Measurements from ENCODE around the gene TRPV4. TPM values are rescaled to one million over a fixed set of nuclear protein-coding genes. Genes with fewer than 3 reads are reported as not detected.

TRPV4 gene
- total and polyA plus RNA-seq, 9 of the 15 experiments (the other 6 are each of a cell fraction or from before 2014, with no cell fraction given): 0.13 TPM; not detected in 8

GRCh38 chr12:109815757-109816617 is 17.2 kb downstream of the TRPV4 start (continued):
- TF ChIP-seq NFIX (CRISPR knock-in tag; IDR thresholded peaks at IDR 0.05; ENCODE audit: low read depth): no peak
- no peak for TF ChIP-seq ZNF408 (CRISPR knock-in tag; IDR thresholded peaks at IDR 0.05; ENCODE audit: low read depth)
- no peak for TF ChIP-seq MXI1 (IDR thresholded peaks at IDR 0.05; ENCODE audit: low read depth, low read length)
- 0 out of 2 replicates have a peak, but pooled peaks have one; percentile 36 for TF ChIP-seq SMARCA5 (IDR thresholded peaks at IDR 0.05)
- TF ChIP-seq ZNF140 (CRISPR knock-in tag; IDR thresholded peaks at IDR 0.05): no peak
- TF ChIP-seq ZNF224 (CRISPR knock-in tag; IDR thresholded peaks at IDR 0.05): no peak
- TF ChIP-seq PBX2 (CRISPR knock-in tag; IDR thresholded peaks at IDR 0.05; ENCODE audit: low read depth): no peak
- TF ChIP-seq PBX2 (tag; conservative IDR thresholded peaks at IDR 0.05; ENCODE audit: low read depth): no peak
- TF ChIP-seq, protein P1, sequence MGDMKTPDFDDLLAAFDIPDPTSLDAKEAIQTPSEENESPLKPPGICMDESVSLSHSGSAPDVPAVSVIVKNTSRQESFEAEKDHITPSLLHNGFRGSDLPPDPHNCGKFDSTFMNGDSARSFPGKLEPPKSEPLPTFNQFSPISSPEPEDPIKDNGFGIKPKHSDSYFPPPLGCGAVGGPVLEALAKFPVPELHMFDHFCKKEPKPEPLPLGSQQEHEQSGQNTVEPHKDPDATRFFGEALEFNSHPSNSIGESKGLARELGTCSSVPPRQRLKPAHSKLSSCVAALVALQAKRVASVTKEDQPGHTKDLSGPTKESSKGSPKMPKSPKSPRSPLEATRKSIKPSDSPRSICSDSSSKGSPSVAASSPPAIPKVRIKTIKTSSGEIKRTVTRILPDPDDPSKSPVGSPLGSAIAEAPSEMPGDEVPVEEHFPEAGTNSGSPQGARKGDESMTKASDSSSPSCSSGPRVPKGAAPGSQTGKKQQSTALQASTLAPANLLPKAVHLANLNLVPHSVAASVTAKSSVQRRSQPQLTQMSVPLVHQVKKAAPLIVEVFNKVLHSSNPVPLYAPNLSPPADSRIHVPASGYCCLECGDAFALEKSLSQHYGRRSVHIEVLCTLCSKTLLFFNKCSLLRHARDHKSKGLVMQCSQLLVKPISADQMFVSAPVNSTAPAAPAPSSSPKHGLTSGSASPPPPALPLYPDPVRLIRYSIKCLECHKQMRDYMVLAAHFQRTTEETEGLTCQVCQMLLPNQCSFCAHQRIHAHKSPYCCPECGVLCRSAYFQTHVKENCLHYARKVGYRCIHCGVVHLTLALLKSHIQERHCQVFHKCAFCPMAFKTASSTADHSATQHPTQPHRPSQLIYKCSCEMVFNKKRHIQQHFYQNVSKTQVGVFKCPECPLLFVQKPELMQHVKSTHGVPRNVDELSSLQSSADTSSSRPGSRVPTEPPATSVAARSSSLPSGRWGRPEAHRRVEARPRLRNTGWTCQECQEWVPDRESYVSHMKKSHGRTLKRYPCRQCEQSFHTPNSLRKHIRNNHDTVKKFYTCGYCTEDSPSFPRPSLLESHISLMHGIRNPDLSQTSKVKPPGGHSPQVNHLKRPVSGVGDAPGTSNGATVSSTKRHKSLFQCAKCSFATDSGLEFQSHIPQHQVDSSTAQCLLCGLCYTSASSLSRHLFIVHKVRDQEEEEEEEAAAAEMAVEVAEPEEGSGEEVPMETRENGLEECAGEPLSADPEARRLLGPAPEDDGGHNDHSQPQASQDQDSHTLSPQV (IDR thresholded peaks at IDR 0.05): no peak
- TF ChIP-seq, protein P2, sequence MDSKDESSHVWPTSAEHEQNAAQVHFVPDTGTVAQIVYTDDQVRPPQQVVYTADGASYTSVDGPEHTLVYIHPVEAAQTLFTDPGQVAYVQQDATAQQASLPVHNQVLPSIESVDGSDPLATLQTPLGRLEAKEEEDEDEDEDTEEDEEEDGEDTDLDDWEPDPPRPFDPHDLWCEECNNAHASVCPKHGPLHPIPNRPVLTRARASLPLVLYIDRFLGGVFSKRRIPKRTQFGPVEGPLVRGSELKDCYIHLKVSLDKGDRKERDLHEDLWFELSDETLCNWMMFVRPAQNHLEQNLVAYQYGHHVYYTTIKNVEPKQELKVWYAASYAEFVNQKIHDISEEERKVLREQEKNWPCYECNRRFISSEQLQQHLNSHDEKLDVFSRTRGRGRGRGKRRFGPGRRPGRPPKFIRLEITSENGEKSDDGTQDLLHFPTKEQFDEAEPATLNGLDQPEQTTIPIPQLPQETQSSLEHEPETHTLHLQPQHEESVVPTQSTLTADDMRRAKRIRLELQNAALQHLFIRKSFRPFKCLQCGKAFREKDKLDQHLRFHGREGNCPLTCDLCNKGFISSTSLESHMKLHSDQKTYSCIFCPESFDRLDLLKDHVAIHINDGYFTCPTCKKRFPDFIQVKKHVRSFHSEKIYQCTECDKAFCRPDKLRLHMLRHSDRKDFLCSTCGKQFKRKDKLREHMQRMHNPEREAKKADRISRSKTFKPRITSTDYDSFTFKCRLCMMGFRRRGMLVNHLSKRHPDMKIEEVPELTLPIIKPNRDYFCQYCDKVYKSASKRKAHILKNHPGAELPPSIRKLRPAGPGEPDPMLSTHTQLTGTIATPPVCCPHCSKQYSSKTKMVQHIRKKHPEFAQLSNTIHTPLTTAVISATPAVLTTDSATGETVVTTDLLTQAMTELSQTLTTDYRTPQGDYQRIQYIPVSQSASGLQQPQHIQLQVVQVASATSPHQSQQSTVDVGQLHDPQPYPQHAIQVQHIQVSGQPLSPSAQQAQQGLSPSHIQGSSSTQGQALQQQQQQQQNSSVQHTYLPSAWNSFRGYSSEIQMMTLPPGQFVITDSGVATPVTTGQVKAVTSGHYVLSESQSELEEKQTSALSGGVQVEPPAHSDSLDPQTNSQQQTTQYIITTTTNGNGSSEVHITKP (IDR thresholded peaks at IDR 0.05; ENCODE audit: partially characterized antibody): no peak
- 0 out of 2 replicates have a peak, but pooled peaks have one; percentile 46 for TF ChIP-seq CBX1 (IDR thresholded peaks at IDR 0.05; ENCODE audit: low read depth)
- TF ChIP-seq ADNP (tag; IDR thresholded peaks at IDR 0.05): peak; percentile 69
- TF ChIP-seq MBD1 (CRISPR knock-in tag; IDR thresholded peaks at IDR 0.05): no peak
- TF ChIP-seq RBM25 (IDR thresholded peaks at IDR 0.05; ENCODE audit: low read depth, low read length, severe bottlenecking): peak; percentile 79
